Endodermal cell (in vitro differentiated cells): ENCODE measurements around the gene TCF12. TPM values are rescaled to one million over a fixed set of nuclear protein-coding genes. Genes with fewer than 3 reads are reported as not detected.

Experiments
- DNase-seq: peaks from one replicate; pipeline ENCODE4 v3.0.0-alpha.2; 2017
- H3K27ac ChIP-seq: 2 replicates; pipeline ENCODE4 v1.5.1; 2013; ENCODE audit warnings: mild to moderate bottlenecking, low read depth, low read length, moderate library complexity
- H3K27me3 ChIP-seq: 2 replicates; pipeline ENCODE4 v1.6.1; 2013; ENCODE audit warnings: mild to moderate bottlenecking, low read length, moderate library complexity; ENCODE audit not compliant: insufficient read depth, control insufficient read depth, poor library complexity, severe bottlenecking
- H3K36me3 ChIP-seq: 2 replicates; pipeline ENCODE4 v1.7.0; 2013; ENCODE audit warnings: mild to moderate bottlenecking, low read length, moderate library complexity; ENCODE audit not compliant: control insufficient read depth, insufficient read depth
- H3K4me1 ChIP-seq: one replicate; pipeline ENCODE4 v1.7.0; 2013; ENCODE audit warnings: low read length; ENCODE audit not compliant: control insufficient read depth, insufficient read depth
- H3K4me3 ChIP-seq: 2 replicates; pipeline ENCODE4 v1.5.1; 2013; ENCODE audit warnings: mild to moderate bottlenecking, low read length, moderate library complexity
- H3K9ac ChIP-seq: 2 replicates; pipeline ENCODE4 v1.6.1; 2013; ENCODE audit warnings: mild to moderate bottlenecking, low read length, moderate library complexity; ENCODE audit not compliant: poor library complexity, severe bottlenecking; ENCODE audit errors: extremely low read depth
- H3K9me3 ChIP-seq: 2 replicates; pipeline ENCODE4 v1.6.1; 2013; ENCODE audit warnings: mild to moderate bottlenecking, low read length, moderate library complexity; ENCODE audit not compliant: control insufficient read depth
- H3K27ac Mint-ChIP-seq: 2 replicates; pipeline ENCODE4 v1.8.0; 2020; ENCODE audit warnings: mixed read lengths
- H3K27me3 Mint-ChIP-seq: 2 replicates; pipeline ENCODE4 v1.8.0; 2021; ENCODE audit warnings: mild to moderate bottlenecking, mixed read lengths; ENCODE audit not compliant: insufficient read depth
- H3K36me3 Mint-ChIP-seq: 2 replicates; pipeline ENCODE4 v1.8.0; 2020; ENCODE audit warnings: low read depth, mixed read lengths
- H3K4me1 Mint-ChIP-seq: 2 replicates; pipeline ENCODE4 v1.8.0; 2020; ENCODE audit warnings: mixed read lengths
- H3K4me3 Mint-ChIP-seq: 2 replicates; pipeline ENCODE4 v1.8.0; 2020; ENCODE audit warnings: mild to moderate bottlenecking, moderate library complexity, mixed read lengths
- H3K9me3 Mint-ChIP-seq: 2 replicates; pipeline ENCODE4 v1.8.0; 2020; ENCODE audit warnings: mild to moderate bottlenecking, mixed read lengths
- CTCF ChIP-seq: fragments of 200-600 bp; sonication (generic); conservative IDR thresholded peaks from 2 replicates; pipeline ENCODE4 v1.5.0; 2021; ENCODE audit warnings: antibody characterized with exemption, mild to moderate bottlenecking
- WGBS, 2 experiments: methylation state at CpG; one replicate each; pipeline versions ENCODE4 v1.1.5 to v1.1.7; 2013; ENCODE audit warnings: missing lambda C conversion rate in 2 of 2, mixed read lengths in 1 of 2; ENCODE audit not compliant: insufficient coverage in 1 of 2, insufficient read length in 1 of 2; 5-methylcytosine and 5-hydroxymethylcytosine counted together
- total RNA-seq, 2 donors: library from RNA; stranded (reverse); fragmentation: NEBNext Ultra II Directional in 1 of 2; extraction: Animal tissue kit (Norgen Biotek cat#: 25700) in 1 of 2; gene quantifications; 2 replicates in 1 of 2; 3 replicates in 1 of 2; pipeline ENCODE4 v1.2.1, GENCODE V29; 2021

The TCF12 gene
- total RNA-seq, 2 donors from 2014 or later = 103 to 121 TPM

- no peaks in the 10 kb centered on the region for H3K9me3 ChIP-seq
- Mint-ChIP-seq H3K27ac (no peak overlapping the region), H3K9me3 (no peaks in the 10 kb centered on the region), H3K27me3 (no peaks in the 10 kb centered on the region), H3K4me3 (no peak overlapping the region), H3K36me3 (peaks cover 28% of the 10 kb centered on the region), H3K4me1 (peaks cover 25% of the 10 kb centered on the region)
- no peak overlapping the region for H3K4me3 ChIP-seq
- no peak for DNase-seq
- no peak overlapping the region for H3K27ac ChIP-seq
- H3K36me3 ChIP-seq = peaks cover 53% of the 10 kb centered on the region
- H3K4me1 ChIP-seq = peaks cover 30% of the 10 kb centered on the region
- H3K27me3 ChIP-seq = no peaks in the 10 kb centered on the region
- 96 to 100% methylated on average over 1 to 3 of the region's 3 CpGs for WGBS, 2 experiments
- TF ChIP-seq CTCF = no peak
- no peak overlapping the region for H3K9ac ChIP-seq
Observed at GRCh38 chr15:57263520-57263919, 345.1 kb downstream of the TCF12 start.

DNA sequence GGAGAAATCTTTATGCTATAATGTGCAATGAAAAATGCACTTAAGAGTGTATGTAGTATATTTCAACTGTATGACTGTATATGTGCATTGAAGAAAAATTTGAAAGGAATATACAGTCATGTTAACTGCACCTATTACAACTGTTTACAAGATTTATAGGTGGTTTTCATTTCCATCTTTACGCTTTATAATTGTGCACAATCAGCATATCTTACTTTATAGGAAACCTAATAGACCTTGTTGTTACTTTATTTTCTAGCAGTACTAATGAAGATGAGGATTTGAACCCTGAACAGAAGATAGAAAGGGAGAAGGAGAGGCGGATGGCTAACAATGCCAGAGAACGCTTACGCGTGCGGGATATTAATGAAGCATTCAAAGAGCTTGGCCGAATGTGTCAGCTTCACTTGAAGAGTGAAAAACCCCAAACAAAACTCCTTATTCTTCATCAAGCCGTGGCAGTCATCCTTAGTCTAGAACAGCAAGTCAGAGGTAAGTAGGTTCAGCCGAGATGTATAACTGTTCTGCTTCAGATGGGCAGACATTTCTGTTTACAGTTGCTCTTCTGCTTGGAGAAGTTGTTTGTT lies 354.4 kb downstream of the TCF12 start:
- peaks cover 49% of the 10 kb centered on the region for H3K36me3 Mint-ChIP-seq
- H3K4me3 Mint-ChIP-seq = no peak overlapping the region
- Histone ChIP-seq H3K36me3 (peaks cover 46% of the 10 kb centered on the region), H3K27ac (no peak overlapping the region), H3K9me3 (no peaks in the 10 kb centered on the region), H3K9ac (no peak overlapping the region), H3K4me3 (no peak overlapping the region), H3K27me3 (no peaks in the 10 kb centered on the region), H3K4me1 (no peaks in the 10 kb centered on the region)
- TF ChIP-seq CTCF = no peak
- no peak for DNase-seq
- WGBS, 2 experiments = 96 to 100% methylated on average over 5 to 9 of the region's 9 CpGs
- no peaks in the 10 kb centered on the region for H3K27me3 Mint-ChIP-seq
- peaks cover 3% of the 10 kb centered on the region for H3K9me3 Mint-ChIP-seq
- peaks cover 4% of the 10 kb centered on the region for H3K4me1 Mint-ChIP-seq
- no peak overlapping the region for H3K27ac Mint-ChIP-seq

DNA sequence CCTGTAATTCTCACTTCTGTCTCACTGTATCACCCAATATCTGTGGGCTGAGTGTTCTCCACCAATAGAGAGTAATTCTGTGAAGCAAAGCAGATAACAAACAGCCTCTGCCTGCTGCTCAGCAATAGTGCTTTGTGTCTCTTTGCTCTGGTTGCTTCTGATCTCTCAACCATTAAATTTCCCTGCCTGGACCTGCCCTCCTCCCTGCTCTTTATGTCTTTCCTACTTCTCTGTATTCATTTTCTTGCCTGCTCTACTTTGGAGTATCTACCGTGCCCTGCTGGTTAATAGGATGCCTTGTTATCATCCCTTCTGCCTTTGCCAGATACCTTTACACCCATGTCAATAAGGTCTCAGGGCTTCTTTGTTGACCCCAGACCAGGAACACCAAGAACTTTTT lies 355.0 kb downstream of the TCF12 start:
- Mint-ChIP-seq H3K9me3 (peaks cover 3% of the 10 kb centered on the region), H3K27ac (no peak overlapping the region), H3K4me3 (no peak overlapping the region), H3K27me3 (no peaks in the 10 kb centered on the region), H3K36me3 (peaks cover 46% of the 10 kb centered on the region), H3K4me1 (peaks cover 4% of the 10 kb centered on the region)
- WGBS, 2 experiments = 93 to 100% methylated on average over 1 of the region's 1 CpG
- no peak for TF ChIP-seq CTCF
- Histone ChIP-seq H3K4me1 (no peaks in the 10 kb centered on the region), H3K27me3 (no peaks in the 10 kb centered on the region), H3K9ac (no peak overlapping the region), H3K9me3 (no peaks in the 10 kb centered on the region), H3K36me3 (peaks cover 44% of the 10 kb centered on the region), H3K27ac (no peak overlapping the region), H3K4me3 (no peak overlapping the region)
- no peak for DNase-seq
